ENCODE measurements around the gene JAKMIP2.

JAKMIP2 gene

DNA sequence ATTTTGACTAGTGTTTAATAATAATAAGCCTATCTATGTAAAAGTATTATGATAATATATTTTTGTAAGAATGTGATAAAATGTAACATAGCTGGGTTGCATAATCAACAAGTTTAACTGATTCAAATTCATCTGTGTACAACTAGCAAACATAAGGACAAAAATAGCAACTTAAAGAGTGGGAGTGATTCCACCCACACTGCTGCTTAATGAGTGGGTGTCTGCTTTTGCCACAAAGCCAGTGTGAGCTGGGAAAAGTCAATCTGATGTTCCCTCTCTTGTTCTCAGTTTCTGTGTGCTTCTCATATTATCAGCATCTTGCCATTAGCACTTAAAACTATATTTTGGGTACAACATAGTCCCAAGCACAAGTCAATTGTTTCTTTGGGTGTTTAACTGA, 161.5 kb downstream of the JAKMIP2 start:
- no peak for DNase-seq (ENCODE audit: low read depth)
- H3K4me3 ChIP-seq (ENCODE audit: low read depth, low read length): no peak overlapping the region
- TF ChIP-seq, protein P1, sequence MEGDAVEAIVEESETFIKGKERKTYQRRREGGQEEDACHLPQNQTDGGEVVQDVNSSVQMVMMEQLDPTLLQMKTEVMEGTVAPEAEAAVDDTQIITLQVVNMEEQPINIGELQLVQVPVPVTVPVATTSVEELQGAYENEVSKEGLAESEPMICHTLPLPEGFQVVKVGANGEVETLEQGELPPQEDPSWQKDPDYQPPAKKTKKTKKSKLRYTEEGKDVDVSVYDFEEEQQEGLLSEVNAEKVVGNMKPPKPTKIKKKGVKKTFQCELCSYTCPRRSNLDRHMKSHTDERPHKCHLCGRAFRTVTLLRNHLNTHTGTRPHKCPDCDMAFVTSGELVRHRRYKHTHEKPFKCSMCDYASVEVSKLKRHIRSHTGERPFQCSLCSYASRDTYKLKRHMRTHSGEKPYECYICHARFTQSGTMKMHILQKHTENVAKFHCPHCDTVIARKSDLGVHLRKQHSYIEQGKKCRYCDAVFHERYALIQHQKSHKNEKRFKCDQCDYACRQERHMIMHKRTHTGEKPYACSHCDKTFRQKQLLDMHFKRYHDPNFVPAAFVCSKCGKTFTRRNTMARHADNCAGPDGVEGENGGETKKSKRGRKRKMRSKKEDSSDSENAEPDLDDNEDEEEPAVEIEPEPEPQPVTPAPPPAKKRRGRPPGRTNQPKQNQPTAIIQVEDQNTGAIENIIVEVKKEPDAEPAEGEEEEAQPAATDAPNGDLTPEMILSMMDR (IDR thresholded peaks at IDR 0.05; ENCODE audit: control insufficient read depth, extremely low read depth, insufficient read depth): no peak

DNA sequence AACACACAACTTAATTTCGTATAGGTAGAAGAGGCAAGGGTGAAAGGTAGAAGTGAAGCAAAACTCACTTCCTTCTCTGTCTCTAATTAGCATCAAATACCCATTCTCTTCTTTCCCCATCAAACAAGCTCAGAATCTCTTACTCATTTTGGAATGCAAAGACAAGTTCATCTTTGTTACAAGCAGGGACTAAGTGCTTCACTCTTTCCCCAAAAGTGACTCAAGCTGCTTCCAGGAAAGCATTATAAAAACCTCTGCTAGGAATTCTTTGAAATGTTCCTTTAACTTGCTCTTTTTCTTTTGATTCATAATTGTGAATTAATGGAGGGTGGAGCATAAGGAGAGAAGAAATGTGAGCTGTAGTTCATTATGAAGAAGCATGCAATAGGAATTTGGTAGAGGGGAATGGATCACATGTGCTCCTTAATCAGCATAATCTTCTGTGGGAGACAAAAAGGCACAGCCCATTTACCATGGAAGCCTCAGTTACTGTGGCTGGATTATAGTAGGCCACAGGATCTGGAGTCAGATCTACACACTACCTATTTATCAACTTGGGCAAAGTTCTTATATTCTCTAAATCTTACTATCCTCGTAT, 163.1 kb downstream of the JAKMIP2 start:
- H3K4me3 ChIP-seq (ENCODE audit: low read depth, low read length): no peak overlapping the region
- no peak for DNase-seq (ENCODE audit: low read depth)

GRCh38 chr5:147617711-147618350, 164.7 kb downstream of the JAKMIP2 start:
- no peak for DNase-seq (ENCODE audit: low read depth)
- TF ChIP-seq, protein P1 (IDR thresholded peaks at IDR 0.05; ENCODE audit: control insufficient read depth, extremely low read depth, insufficient read depth): no peak
- H3K4me3 ChIP-seq (ENCODE audit: low read depth, low read length): no peak overlapping the region

More for the DNA sequence above, 163.1 kb downstream of the JAKMIP2 start:
- TF ChIP-seq, protein P1 (IDR thresholded peaks at IDR 0.05; ENCODE audit: control insufficient read depth, extremely low read depth, insufficient read depth): no peak

DNA sequence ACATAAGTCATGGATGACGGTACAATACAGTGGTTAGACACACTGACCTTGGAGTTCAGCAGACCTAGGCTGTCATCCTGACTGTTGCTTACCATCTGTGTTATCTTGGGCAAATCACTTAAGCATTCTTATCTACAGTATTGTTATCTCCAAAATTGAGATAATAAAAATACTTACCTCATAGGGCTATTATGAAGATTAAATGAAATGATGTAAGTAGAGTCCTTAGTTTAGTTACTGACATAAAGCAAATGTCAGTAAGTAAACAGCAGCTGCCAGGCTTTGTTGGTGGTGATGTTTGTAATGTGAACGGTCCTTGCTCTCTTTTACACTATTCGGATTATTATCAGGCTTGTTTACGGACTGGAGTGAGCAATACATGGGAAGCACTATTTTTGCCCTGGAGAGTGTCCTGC, 165.3 kb downstream of the JAKMIP2 start:
- TF ChIP-seq, protein P1 (IDR thresholded peaks at IDR 0.05; ENCODE audit: control insufficient read depth, extremely low read depth, insufficient read depth): no peak
- DNase-seq (ENCODE audit: low read depth): no peak
- no peak overlapping the region for H3K4me3 ChIP-seq (ENCODE audit: low read depth, low read length)

- no peak for DNase-seq (ENCODE audit: low read depth)
- H3K4me3 ChIP-seq (ENCODE audit: low read depth, low read length): no peak overlapping the region
- TF ChIP-seq, protein P1 (IDR thresholded peaks at IDR 0.05; ENCODE audit: control insufficient read depth, extremely low read depth, insufficient read depth): no peak
These were observed 166.1 kb downstream of the JAKMIP2 start for GRCh38 chr5:147616421-147616820.

- no peak for DNase-seq (ENCODE audit: low read depth)
- H3K4me3 ChIP-seq (ENCODE audit: low read depth, low read length): no peak overlapping the region
- TF ChIP-seq, protein P1 (IDR thresholded peaks at IDR 0.05; ENCODE audit: control insufficient read depth, extremely low read depth, insufficient read depth): no peak
These were observed 169.2 kb downstream of the JAKMIP2 start for GRCh38 chr5:147613359-147613758.

GRCh38 chr5:147611483-147611882, 171.0 kb downstream of the JAKMIP2 start:
- H3K4me3 ChIP-seq (ENCODE audit: low read depth, low read length): no peak overlapping the region
- TF ChIP-seq, protein P1 (IDR thresholded peaks at IDR 0.05; ENCODE audit: control insufficient read depth, extremely low read depth, insufficient read depth): no peak
- DNase-seq (ENCODE audit: low read depth): no peak
